ENCODE data around the gene CCDC88C. TPM values are rescaled to one million over a fixed set of nuclear protein-coding genes. Genes with fewer than 3 reads are reported as not detected.
"Not testable (repeated sequence)": the region's sequence is repeated elsewhere in the genome, so short reads cannot be mapped to it uniquely, and the experiment has no call there.

CCDC88C gene
- total RNA-seq, 1 experiment from 2014 or later = 57.9 TPM

- H3K9ac ChIP-seq (ENCODE audit: low read length) = no peak overlapping the region
- no peaks in the 10 kb centered on the region for H4K20me1 ChIP-seq (ENCODE audit: insufficient read depth, low read depth, low read length)
- no peak overlapping the region for H2AFZ ChIP-seq (ENCODE audit: low read length)
- no peak overlapping the region for H3K4me2 ChIP-seq (ENCODE audit: low read depth, low read length, poor library complexity, severe bottlenecking)
- H3K4me1 ChIP-seq (ENCODE audit: low read length) = peaks cover 6% of the 10 kb centered on the region
- H3K79me2 ChIP-seq (ENCODE audit: low read length) = no peaks in the 10 kb centered on the region
- H3K36me3 ChIP-seq (ENCODE audit: insufficient read depth, low read length) = no peaks in the 10 kb centered on the region
- H3K9me3 ChIP-seq (ENCODE audit: low read length) = no peaks in the 10 kb centered on the region
- no peak overlapping the region for H3K27ac ChIP-seq (ENCODE audit: low read length)
- no peaks in the 10 kb centered on the region for H3K27me3 ChIP-seq (ENCODE audit: low read length)
- no peak overlapping the region for H3K4me3 ChIP-seq (ENCODE audit: low read length)
- DNase-seq = no peak
- no peaks in the 10 kb centered on the region for H3K9me2 ChIP-seq (replicated peaks; ENCODE audit: insufficient read depth, low read length)
These were observed 26.9 kb upstream of the CCDC88C start for GRCh38 chr14:91444335-91445020.

- H3K27me3 ChIP-seq (ENCODE audit: low read length) = peaks cover 3% of the 10 kb centered on the region; the same call in 1 of the 2 replicates
- DNase-seq = peak; percentile 57
- H3K9ac ChIP-seq (ENCODE audit: low read length) = no peak overlapping the region
- no peaks in the 10 kb centered on the region for H3K9me2 ChIP-seq (replicated peaks; ENCODE audit: insufficient read depth, low read length)
- H3K4me2 ChIP-seq (ENCODE audit: low read depth, low read length, poor library complexity, severe bottlenecking) = no peak overlapping the region
- no peaks in the 10 kb centered on the region for H3K36me3 ChIP-seq (ENCODE audit: insufficient read depth, low read length)
- H3K27ac ChIP-seq (ENCODE audit: low read length) = no peak overlapping the region
- no peaks in the 10 kb centered on the region for H3K79me2 ChIP-seq (ENCODE audit: low read length)
- H2AFZ ChIP-seq (ENCODE audit: low read length) = no peak overlapping the region
- H4K20me1 ChIP-seq (ENCODE audit: insufficient read depth, low read depth, low read length) = no peaks in the 10 kb centered on the region
- no peak overlapping the region for H3K4me3 ChIP-seq (ENCODE audit: low read length)
- H3K9me3 ChIP-seq (ENCODE audit: low read length) = no peaks in the 10 kb centered on the region
- H3K4me1 ChIP-seq (ENCODE audit: low read length) = no peaks in the 10 kb centered on the region
These were observed 21.7 kb upstream of the CCDC88C start for GRCh38 chr14:91439345-91439744.

- DNase-seq = no peak
- Histone ChIP-seq H3K9ac (ENCODE audit: low read length) (no peak overlapping the region), H3K9me2 (replicated peaks; ENCODE audit: insufficient read depth, low read length) (no peaks in the 10 kb centered on the region), H3K27ac (ENCODE audit: low read length) (no peak overlapping the region), H3K4me2 (ENCODE audit: low read depth, low read length, poor library complexity, severe bottlenecking) (no peak overlapping the region), H3K27me3 (ENCODE audit: low read length) (peaks cover 3% of the 10 kb centered on the region; the same call in 1 of the 2 replicates), H3K79me2 (ENCODE audit: low read length) (no peaks in the 10 kb centered on the region), H3K4me1 (ENCODE audit: low read length) (no peaks in the 10 kb centered on the region), H3K36me3 (ENCODE audit: insufficient read depth, low read length) (no peaks in the 10 kb centered on the region), H4K20me1 (ENCODE audit: insufficient read depth, low read depth, low read length) (no peaks in the 10 kb centered on the region), H3K4me3 (ENCODE audit: low read length) (no peak overlapping the region), H3K9me3 (ENCODE audit: low read length) (no peaks in the 10 kb centered on the region), H2AFZ (ENCODE audit: low read length) (no peak overlapping the region)
These were observed 21.2 kb upstream of the CCDC88C start for GRCh38 chr14:91438845-91439244.

- not testable (repeated sequence) for H3K4me1 ChIP-seq (ENCODE audit: low read length); H3K4me2 ChIP-seq (ENCODE audit: low read depth, low read length, poor library complexity, severe bottlenecking); H4K20me1 ChIP-seq (ENCODE audit: insufficient read depth, low read depth, low read length); DNase-seq; H3K9ac ChIP-seq (ENCODE audit: low read length); H3K27ac ChIP-seq (ENCODE audit: low read length); H3K9me3 ChIP-seq (ENCODE audit: low read length); H3K36me3 ChIP-seq (ENCODE audit: insufficient read depth, low read length); H3K4me3 ChIP-seq (ENCODE audit: low read length); H3K9me2 ChIP-seq (replicated peaks; ENCODE audit: insufficient read depth, low read length); H3K27me3 ChIP-seq (ENCODE audit: low read length); H3K79me2 ChIP-seq (ENCODE audit: low read length); H2AFZ ChIP-seq (ENCODE audit: low read length)
These were observed 18.6 kb upstream of the CCDC88C start for GRCh38 chr14:91436266-91436665.

GRCh38 chr14:91429385-91429784 is 11.8 kb upstream of the CCDC88C start:
- no peaks in the 10 kb centered on the region for H3K27me3 ChIP-seq (ENCODE audit: low read length)
- H4K20me1 ChIP-seq (ENCODE audit: insufficient read depth, low read depth, low read length) = no peaks in the 10 kb centered on the region
- no peaks in the 10 kb centered on the region for H3K79me2 ChIP-seq (ENCODE audit: low read length)
- H3K9me2 ChIP-seq (replicated peaks; ENCODE audit: insufficient read depth, low read length) = no peaks in the 10 kb centered on the region
- no peak for DNase-seq
- no peak overlapping the region for H2AFZ ChIP-seq (ENCODE audit: low read length)
- H3K27ac ChIP-seq (ENCODE audit: low read length) = no peak overlapping the region
- H3K36me3 ChIP-seq (ENCODE audit: insufficient read depth, low read length) = no peaks in the 10 kb centered on the region
- H3K4me2 ChIP-seq (ENCODE audit: low read depth, low read length, poor library complexity, severe bottlenecking) = no peak overlapping the region
- H3K4me1 ChIP-seq (ENCODE audit: low read length) = peaks cover 8% of the 10 kb centered on the region
- H3K9me3 ChIP-seq (ENCODE audit: low read length) = no peaks in the 10 kb centered on the region
- no peak overlapping the region for H3K9ac ChIP-seq (ENCODE audit: low read length)
- H3K4me3 ChIP-seq (ENCODE audit: low read length) = no peak overlapping the region

- H3K4me1 ChIP-seq (ENCODE audit: low read length); H3K27ac ChIP-seq (ENCODE audit: low read length); H4K20me1 ChIP-seq (ENCODE audit: insufficient read depth, low read depth, low read length); H3K9me2 ChIP-seq (replicated peaks; ENCODE audit: insufficient read depth, low read length); H3K79me2 ChIP-seq (ENCODE audit: low read length); H3K4me3 ChIP-seq (ENCODE audit: low read length); H2AFZ ChIP-seq (ENCODE audit: low read length); H3K9ac ChIP-seq (ENCODE audit: low read length); H3K27me3 ChIP-seq (ENCODE audit: low read length); H3K4me2 ChIP-seq (ENCODE audit: low read depth, low read length, poor library complexity, severe bottlenecking); DNase-seq; H3K9me3 ChIP-seq (ENCODE audit: low read length); H3K36me3 ChIP-seq (ENCODE audit: insufficient read depth, low read length): not testable (repeated sequence)
These were observed 11.3 kb upstream of the CCDC88C start for GRCh38 chr14:91428931-91429330.

GRCh38 chr14:91425531-91425944 is 7.9 kb upstream of the CCDC88C start:
- H3K4me1 ChIP-seq (ENCODE audit: low read length); H3K4me3 ChIP-seq (ENCODE audit: low read length); H3K36me3 ChIP-seq (ENCODE audit: insufficient read depth, low read length); H3K27me3 ChIP-seq (ENCODE audit: low read length); H3K79me2 ChIP-seq (ENCODE audit: low read length); H3K27ac ChIP-seq (ENCODE audit: low read length); H3K9me2 ChIP-seq (replicated peaks; ENCODE audit: insufficient read depth, low read length); H3K9ac ChIP-seq (ENCODE audit: low read length); H3K9me3 ChIP-seq (ENCODE audit: low read length); H2AFZ ChIP-seq (ENCODE audit: low read length); H4K20me1 ChIP-seq (ENCODE audit: insufficient read depth, low read depth, low read length): not testable (repeated sequence)
- peak overlapping the region; percentile 35 for H3K4me2 ChIP-seq (ENCODE audit: low read depth, low read length, poor library complexity, severe bottlenecking)
- DNase-seq = peak; percentile 73

GRCh38 chr14:91424813-91425530 is 7.4 kb upstream of the CCDC88C start:
- no peaks in the 10 kb centered on the region for H3K9me3 ChIP-seq (ENCODE audit: low read length)
- H3K36me3 ChIP-seq (ENCODE audit: insufficient read depth, low read length) = no peaks in the 10 kb centered on the region
- no peaks in the 10 kb centered on the region for H3K79me2 ChIP-seq (ENCODE audit: low read length)
- no peaks in the 10 kb centered on the region for H3K9me2 ChIP-seq (replicated peaks; ENCODE audit: insufficient read depth, low read length)
- H3K27me3 ChIP-seq (ENCODE audit: low read length) = no peaks in the 10 kb centered on the region
- DNase-seq = no peak
- no peak overlapping the region for H3K27ac ChIP-seq (ENCODE audit: low read length)
- no peak overlapping the region for H3K4me2 ChIP-seq (ENCODE audit: low read depth, low read length, poor library complexity, severe bottlenecking)
- H3K4me3 ChIP-seq (ENCODE audit: low read length) = no peak overlapping the region
- peaks cover 8% of the 10 kb centered on the region for H3K4me1 ChIP-seq (ENCODE audit: low read length)
- H2AFZ ChIP-seq (ENCODE audit: low read length) = no peak overlapping the region
- H3K9ac ChIP-seq (ENCODE audit: low read length) = no peak overlapping the region
- H4K20me1 ChIP-seq (ENCODE audit: insufficient read depth, low read depth, low read length) = no peaks in the 10 kb centered on the region

All from Karpas-422 (cell line).